HepG2 (cell line): Measurements from ENCODE around the gene NOTCH2. TPM values are rescaled to one million over a fixed set of nuclear protein-coding genes. Genes with fewer than 3 reads are reported as not detected.
A peak's percentile ranks its signal among the peaks of the same experiment; 100 is the strongest.

Source experiments
- EHMT2 ChIP-seq: fragments of 200-600 bp; sonication (generic); IDR thresholded peaks from 2 replicates; pipeline ENCODE4 v1.7.0; 2017; ENCODE audit warnings: antibody characterized with exemption, low read depth, low read length, borderline replicate concordance
- FOXA1 ChIP-seq, 2 experiments: fragments of 450-650 bp in 1 of 2; sonication (generic) in 1 of 2; formaldehyde crosslinking in 1 of 2; IDR thresholded peaks; 2 replicates each; pipeline versions ENCODE4 v1.4.0 to v1.6.1; 2016 to 2020; ENCODE audit warnings: missing genetic modification reagents in 1 of 2
- FOXC1 ChIP-seq: sonication (generic); formaldehyde crosslinking; IDR thresholded peaks from 2 replicates; pipeline ENCODE4 v1.8.0; 2022; ENCODE audit warnings: mild to moderate bottlenecking, missing genetic modification reagents, borderline replicate concordance
- FOXK1 ChIP-seq: sonication (generic); formaldehyde crosslinking; IDR thresholded peaks from 2 replicates; pipeline ENCODE4 v1.4.0; 2020; ENCODE audit warnings: low read depth, missing genetic modification reagents, borderline replicate concordance
- KMT2B ChIP-seq: IDR thresholded peaks from 2 replicates; pipeline ENCODE4 v1.6.1; 2016; ENCODE audit warnings: missing genetic modification reagents, missing compliant biosample characterization
- MAF1 ChIP-seq: sonication (generic); formaldehyde crosslinking; IDR thresholded peaks from 2 replicates; pipeline ENCODE4 v1.5.0; 2020; ENCODE audit warnings: missing genetic modification reagents, borderline replicate concordance
- MBD4 ChIP-seq: IDR thresholded peaks from 2 replicates; pipeline ENCODE4 v1.6.1; 2012; ENCODE audit warnings: low read length, inconsistent platforms, borderline replicate concordance
- SKI ChIP-seq: fragments of 450-650 bp; IDR thresholded peaks from one replicate; pipeline ENCODE4 v1.6.1; 2018; ENCODE audit warnings: mild to moderate bottlenecking; ENCODE audit not compliant: partially characterized antibody
- SNRNP70 ChIP-seq: fragments of 200-400 bp; formaldehyde crosslinking; IDR thresholded peaks from 2 replicates; pipeline ENCODE4 v1.6.1; 2017; ENCODE audit warnings: mild to moderate bottlenecking, low read depth, low read length, moderate library complexity
- SOX13 ChIP-seq, 3 experiments: fragments of 450-650 bp in 1 of 3; sonication (generic) in 1 of 3; formaldehyde crosslinking in 1 of 3; IDR thresholded peaks in 2 of 3; conservative IDR thresholded peaks in 1 of 3; 2 replicates each; pipeline versions ENCODE4 v1.5.0 to v1.6.1; 2016 to 2020; ENCODE audit warnings: antibody characterized with exemption in 1 of 3, mild to moderate bottlenecking in 1 of 3, missing compliant biosample characterization in 1 of 3, missing genetic modification reagents in 1 of 3, moderate library complexity in 1 of 3
- STAG1 ChIP-seq: sonication (generic); formaldehyde crosslinking; IDR thresholded peaks from 2 replicates; pipeline ENCODE4 v1.4.0; 2020; ENCODE audit warnings: missing genetic modification reagents
- TAF1 ChIP-seq: sonication (generic); formaldehyde crosslinking; IDR thresholded peaks from 2 replicates; pipeline ENCODE4 v1.4.0; 2020; ENCODE audit warnings: missing genetic modification reagents
- TEAD3 ChIP-seq: optimal IDR thresholded peaks from 2 replicates; pipeline ENCODE3; 2016; ENCODE audit warnings: borderline replicate concordance
- YY1 ChIP-seq: IDR thresholded peaks from 2 replicates; pipeline ENCODE4 v1.6.1; 2011; ENCODE audit warnings: low read length, low read depth, moderate library complexity, mild to moderate bottlenecking; ENCODE audit not compliant: insufficient read depth, insufficient replicate concordance
- ZNF644 ChIP-seq: IDR thresholded peaks from 2 replicates; pipeline ENCODE4 v1.6.1; 2016; ENCODE audit warnings: low read depth
- ZNF878 ChIP-seq: sonication (generic); formaldehyde crosslinking; IDR thresholded peaks from 2 replicates; pipeline ENCODE4 v1.8.1; 2023; ENCODE audit warnings: mild to moderate bottlenecking, missing genetic modification reagents, moderate library complexity
- ZSCAN9 ChIP-seq: IDR thresholded peaks from 2 replicates; pipeline ENCODE4 v1.6.1; 2016; ENCODE audit warnings: borderline replicate concordance
- polyA plus RNA-seq, 8 experiments: library from polyadenylated mRNA; depleted of rRNA in 3 of 8; stranded (reverse) in 7 of 8; unstranded in 1 of 8; fragments of >200 nt; fragmentation: Illumina TruSeq in 4 of 8; extraction: Trizol in 4 of 8; gene quantifications; 2 replicates each; pipeline versions ENCODE4 v1.2.1 to v1.2.3, GENCODE V29; 2011 to 2016; ENCODE audit warnings: low read depth in 4 of 8, missing spikeins in 1 of 8, mixed read lengths in 1 of 8; ENCODE audit not compliant: insufficient read depth in 1 of 8
- total RNA-seq, 5 experiments: library from RNA; depleted of rRNA; stranded (reverse); fragments of >200 nt; fragmentation: Illumina TruSeq; extraction: Trizol; gene quantifications; 2 replicates each; pipeline ENCODE4 v1.2.3, GENCODE V29; 2016; ENCODE audit warnings: low read depth in 1 of 5
- TF ChIP-seq, protein P1 (sequence below), 2 experiments: sonication (generic) in 1 of 2; formaldehyde crosslinking in 1 of 2; IDR thresholded peaks; 2 replicates each; pipeline versions ENCODE4 v1.4.0 to v1.6.1; 2018 to 2020; ENCODE audit warnings: missing genetic modification reagents in 2 of 2, borderline replicate concordance in 1 of 2, low read depth in 1 of 2, mild to moderate bottlenecking in 1 of 2, missing biosample characterization in 1 of 2
- TF ChIP-seq, protein P2 (sequence below): sonication (generic); formaldehyde crosslinking; IDR thresholded peaks from 2 replicates; pipeline ENCODE4 v1.5.0; 2020; ENCODE audit warnings: missing genetic modification reagents
- TF ChIP-seq, protein P3 (sequence below): sonication (generic); formaldehyde crosslinking; IDR thresholded peaks from 2 replicates; pipeline ENCODE4 v1.5.0; 2020; ENCODE audit warnings: mild to moderate bottlenecking, missing genetic modification reagents
- TF ChIP-seq, protein P4 (sequence below): sonication (generic); formaldehyde crosslinking; IDR thresholded peaks from 2 replicates; pipeline ENCODE4 v1.4.0; 2020; ENCODE audit warnings: missing genetic modification reagents
- TF ChIP-seq, protein P5 (sequence below): sonication (generic); formaldehyde crosslinking; IDR thresholded peaks from 2 replicates; pipeline ENCODE4 v1.8.0; 2022; ENCODE audit warnings: mild to moderate bottlenecking, missing genetic modification reagents, moderate library complexity

Gene NOTCH2
- total and polyA plus RNA-seq, 2 of the 13 experiments (the other 11 are each of a cell fraction or from before 2014, with no cell fraction given) = 4.0 to 11.4 TPM

DNA sequence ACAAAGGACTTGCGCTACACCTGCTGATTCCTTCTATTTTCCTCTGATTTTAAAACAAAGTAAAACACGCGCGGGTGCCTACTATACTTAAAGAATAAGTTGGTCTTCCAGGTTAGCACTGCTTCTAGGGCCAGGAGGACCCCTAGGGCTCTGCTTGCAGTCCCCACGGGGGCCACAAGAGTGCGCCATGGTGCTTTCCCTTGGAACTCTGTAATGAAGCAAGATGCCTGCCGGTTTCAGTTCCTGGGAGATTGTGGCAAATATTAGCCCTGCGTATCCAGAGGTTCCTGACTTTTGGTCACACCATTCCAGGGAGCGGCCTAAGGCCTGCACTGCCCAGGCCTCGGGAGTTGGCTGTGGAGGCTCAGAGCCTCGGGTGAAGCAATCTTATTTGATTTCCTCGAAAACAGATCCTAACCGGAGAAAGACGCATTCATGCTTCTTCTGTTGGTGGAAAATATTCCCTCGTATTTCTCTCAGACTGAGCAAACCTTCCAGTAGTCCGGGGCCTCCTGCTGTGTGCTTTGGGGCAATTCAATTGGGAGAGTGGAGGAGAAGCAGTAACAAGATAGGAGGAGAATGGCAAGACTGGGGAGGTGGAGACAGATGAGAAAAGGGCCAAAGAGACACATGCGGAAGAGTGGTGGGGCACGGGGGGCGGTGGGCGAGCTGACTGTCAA is 198.4 kb downstream of the NOTCH2 start (continued):
- TF ChIP-seq, protein P1, sequence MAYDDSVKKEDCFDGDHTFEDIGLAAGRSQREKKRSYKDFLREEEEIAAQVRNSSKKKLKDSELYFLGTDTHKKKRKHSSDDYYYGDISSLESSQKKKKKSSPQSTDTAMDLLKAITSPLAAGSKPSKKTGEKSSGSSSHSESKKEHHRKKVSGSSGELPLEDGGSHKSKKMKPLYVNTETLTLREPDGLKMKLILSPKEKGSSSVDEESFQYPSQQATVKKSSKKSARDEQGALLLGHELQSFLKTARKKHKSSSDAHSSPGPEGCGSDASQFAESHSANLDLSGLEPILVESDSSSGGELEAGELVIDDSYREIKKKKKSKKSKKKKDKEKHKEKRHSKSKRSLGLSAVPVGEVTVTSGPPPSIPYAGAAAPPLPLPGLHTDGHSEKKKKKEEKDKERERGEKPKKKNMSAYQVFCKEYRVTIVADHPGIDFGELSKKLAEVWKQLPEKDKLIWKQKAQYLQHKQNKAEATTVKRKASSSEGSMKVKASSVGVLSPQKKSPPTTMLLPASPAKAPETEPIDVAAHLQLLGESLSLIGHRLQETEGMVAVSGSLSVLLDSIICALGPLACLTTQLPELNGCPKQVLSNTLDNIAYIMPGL (CRISPR knock-in tag; IDR thresholded peaks at IDR 0.05; ENCODE audit: borderline replicate concordance in 1 of 2, low read depth in 1 of 2) = peak in 1 of 2 experiments; percentile 50; a peak in 1 of 4 replicates
- TF ChIP-seq, protein P2, sequence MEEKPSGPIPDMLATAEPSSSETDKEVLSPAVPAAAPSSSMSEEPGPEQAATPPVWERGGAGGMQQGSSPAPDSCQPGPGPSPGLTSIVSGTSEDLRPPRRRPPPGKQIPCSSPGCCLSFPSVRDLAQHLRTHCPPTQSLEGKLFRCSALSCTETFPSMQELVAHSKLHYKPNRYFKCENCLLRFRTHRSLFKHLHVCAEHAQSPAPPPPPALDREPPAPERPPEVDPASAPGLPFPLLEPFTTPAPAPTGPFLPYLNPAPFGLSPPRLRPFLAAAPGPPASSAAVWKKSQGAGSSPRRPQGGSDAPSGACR (CRISPR knock-in tag) = no peak
- TF ChIP-seq ZSCAN9 (CRISPR knock-in tag) (no peak), FOXK1 (CRISPR knock-in tag) (peak; percentile 26; the same call in 1 of the 2 replicates), SKI (no peak), YY1 (peak; percentile 31), SNRNP70 (no peak), ZNF878 (CRISPR knock-in tag) (no peak), KMT2B (CRISPR knock-in tag) (no peak), MBD4 (no peak), FOXC1 (0 out of 2 replicates have a peak, but pooled peaks have one; percentile 40), EHMT2 (no peak), ZNF644 (CRISPR knock-in tag) (0 out of 2 replicates have a peak, but pooled peaks have one; percentile 10), TAF1 (CRISPR knock-in tag) (no peak), MAF1 (no peak), SOX13 (IDR thresholded peaks at IDR 0.05) (no peak), SOX13 (CRISPR knock-in tag; conservative IDR thresholded peaks at IDR 0.05 in 1 of 2, IDR thresholded peaks at IDR 0.05 in 1 of 2) (0 out of 4 replicates have a peak, but pooled peaks of 1 of the 2 experiments have one; percentile 7), TEAD3 (CRISPR knock-in tag) (peak; percentile 58), STAG1 (CRISPR knock-in tag) (peak; percentile 92), FOXA1 (IDR thresholded peaks at IDR 0.05) (no peak), FOXA1 (CRISPR knock-in tag; IDR thresholded peaks at IDR 0.05) (no peak)
- TF ChIP-seq, protein P3, sequence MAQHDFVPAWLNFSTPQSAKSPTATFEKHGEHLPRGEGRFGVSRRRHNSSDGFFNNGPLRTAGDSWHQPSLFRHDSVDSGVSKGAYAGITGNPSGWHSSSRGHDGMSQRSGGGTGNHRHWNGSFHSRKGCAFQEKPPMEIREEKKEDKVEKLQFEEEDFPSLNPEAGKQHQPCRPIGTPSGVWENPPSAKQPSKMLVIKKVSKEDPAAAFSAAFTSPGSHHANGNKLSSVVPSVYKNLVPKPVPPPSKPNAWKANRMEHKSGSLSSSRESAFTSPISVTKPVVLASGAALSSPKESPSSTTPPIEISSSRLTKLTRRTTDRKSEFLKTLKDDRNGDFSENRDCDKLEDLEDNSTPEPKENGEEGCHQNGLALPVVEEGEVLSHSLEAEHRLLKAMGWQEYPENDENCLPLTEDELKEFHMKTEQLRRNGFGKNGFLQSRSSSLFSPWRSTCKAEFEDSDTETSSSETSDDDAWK (CRISPR knock-in tag) = no peak
- TF ChIP-seq, protein P4, sequence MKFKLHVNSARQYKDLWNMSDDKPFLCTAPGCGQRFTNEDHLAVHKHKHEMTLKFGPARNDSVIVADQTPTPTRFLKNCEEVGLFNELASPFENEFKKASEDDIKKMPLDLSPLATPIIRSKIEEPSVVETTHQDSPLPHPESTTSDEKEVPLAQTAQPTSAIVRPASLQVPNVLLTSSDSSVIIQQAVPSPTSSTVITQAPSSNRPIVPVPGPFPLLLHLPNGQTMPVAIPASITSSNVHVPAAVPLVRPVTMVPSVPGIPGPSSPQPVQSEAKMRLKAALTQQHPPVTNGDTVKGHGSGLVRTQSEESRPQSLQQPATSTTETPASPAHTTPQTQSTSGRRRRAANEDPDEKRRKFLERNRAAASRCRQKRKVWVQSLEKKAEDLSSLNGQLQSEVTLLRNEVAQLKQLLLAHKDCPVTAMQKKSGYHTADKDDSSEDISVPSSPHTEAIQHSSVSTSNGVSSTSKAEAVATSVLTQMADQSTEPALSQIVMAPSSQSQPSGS (CRISPR knock-in tag) = peak; percentile 27; the same call in 1 of the 2 replicates
- TF ChIP-seq, protein P5, sequence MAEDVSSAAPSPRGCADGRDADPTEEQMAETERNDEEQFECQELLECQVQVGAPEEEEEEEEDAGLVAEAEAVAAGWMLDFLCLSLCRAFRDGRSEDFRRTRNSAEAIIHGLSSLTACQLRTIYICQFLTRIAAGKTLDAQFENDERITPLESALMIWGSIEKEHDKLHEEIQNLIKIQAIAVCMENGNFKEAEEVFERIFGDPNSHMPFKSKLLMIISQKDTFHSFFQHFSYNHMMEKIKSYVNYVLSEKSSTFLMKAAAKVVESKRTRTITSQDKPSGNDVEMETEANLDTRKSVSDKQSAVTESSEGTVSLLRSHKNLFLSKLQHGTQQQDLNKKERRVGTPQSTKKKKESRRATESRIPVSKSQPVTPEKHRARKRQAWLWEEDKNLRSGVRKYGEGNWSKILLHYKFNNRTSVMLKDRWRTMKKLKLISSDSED (CRISPR knock-in tag) = no peak
